GM19193 (cell line): Measurements from ENCODE around the gene GRPEL2.

Source experiments
- POLR2A ChIP-seq: IDR thresholded peaks from 4 replicates; pipeline ENCODE4 v1.6.1; 2011; ENCODE audit not compliant: insufficient read depth, insufficient read length; ENCODE audit errors: extremely low read depth

The GRPEL2 gene

DNA sequence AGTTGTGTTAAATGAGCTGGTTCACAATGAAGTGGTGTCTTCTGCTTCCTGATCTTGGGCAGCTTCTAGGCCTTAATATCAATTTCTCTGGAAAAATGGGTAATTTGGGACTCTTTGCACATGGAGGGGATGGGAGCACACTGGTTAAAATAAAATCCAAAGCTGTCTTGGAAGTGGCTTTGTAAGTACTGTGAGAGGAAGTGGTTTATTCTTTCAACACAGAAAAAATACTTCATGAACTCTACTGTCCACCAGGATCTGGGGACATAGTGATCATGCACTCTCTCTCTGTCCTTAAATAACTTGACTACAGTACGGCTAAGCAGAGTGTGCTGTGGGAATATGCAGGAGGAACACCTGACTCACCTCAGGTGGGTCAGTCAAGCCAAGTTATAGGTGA is 15.0 kb downstream of the GRPEL2 start:
- no peak for TF ChIP-seq POLR2A

DNA sequence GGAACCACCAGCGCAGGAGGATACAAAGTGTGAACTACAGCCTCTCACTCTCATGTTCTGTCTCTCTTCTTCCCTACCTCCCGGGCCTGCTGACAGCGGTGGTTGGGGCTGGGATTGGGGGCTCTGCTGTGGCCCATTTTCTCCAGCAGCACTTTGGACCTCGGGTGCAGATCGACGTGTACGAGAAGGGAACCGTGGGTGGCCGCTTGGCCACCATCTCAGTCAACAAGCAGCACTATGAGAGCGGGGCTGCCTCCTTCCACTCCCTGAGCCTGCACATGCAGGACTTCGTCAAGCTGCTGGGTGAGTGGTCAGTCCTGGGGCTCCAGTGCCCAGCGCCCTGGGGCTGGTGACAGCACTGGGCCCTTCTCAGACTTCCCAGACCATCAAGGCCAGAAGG is 17.2 kb downstream of the GRPEL2 start:
- no peak for TF ChIP-seq POLR2A

DNA sequence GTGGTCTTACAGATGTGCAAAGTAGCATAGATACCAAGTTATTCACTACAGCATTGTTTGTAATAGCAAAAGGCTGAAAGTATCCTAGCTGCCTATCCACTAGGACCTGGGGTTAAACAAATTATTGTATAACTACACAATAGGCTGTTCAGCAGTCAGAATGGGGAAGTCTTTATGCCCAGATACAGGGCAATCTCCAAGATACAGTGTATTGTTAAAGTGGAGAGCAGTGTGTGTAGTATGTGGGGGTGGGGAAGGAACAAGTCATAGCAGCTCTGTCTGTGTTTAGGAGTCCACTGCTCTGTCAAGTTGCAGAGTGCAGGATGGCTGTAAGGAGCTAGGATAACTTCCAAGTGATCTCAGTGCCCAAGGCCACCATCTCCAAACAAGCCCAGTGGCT is 18.1 kb downstream of the GRPEL2 start:
- TF ChIP-seq POLR2A: no peak

DNA sequence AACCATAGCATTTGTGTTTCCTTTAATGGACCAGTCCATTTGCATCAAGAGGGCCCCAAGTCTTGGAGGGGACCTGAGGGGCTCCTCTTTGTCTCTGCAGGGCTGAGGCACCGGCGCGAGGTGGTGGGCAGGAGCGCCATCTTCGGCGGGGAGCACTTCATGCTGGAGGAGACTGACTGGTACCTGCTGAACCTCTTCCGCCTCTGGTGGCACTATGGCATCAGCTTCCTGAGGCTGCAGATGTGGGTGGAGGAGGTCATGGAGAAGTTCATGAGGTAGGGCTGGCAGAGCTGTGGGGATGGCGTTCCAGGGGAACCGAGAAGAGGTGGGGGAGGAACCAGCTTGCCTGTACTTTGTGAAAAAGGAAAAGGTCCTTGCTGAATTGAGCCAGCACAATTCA is 18.6 kb downstream of the GRPEL2 start:
- TF ChIP-seq POLR2A: no peak

GRCh38 chr5:149364719-149365118 is 19.4 kb downstream of the GRPEL2 start:
- no peak for TF ChIP-seq POLR2A

DNA sequence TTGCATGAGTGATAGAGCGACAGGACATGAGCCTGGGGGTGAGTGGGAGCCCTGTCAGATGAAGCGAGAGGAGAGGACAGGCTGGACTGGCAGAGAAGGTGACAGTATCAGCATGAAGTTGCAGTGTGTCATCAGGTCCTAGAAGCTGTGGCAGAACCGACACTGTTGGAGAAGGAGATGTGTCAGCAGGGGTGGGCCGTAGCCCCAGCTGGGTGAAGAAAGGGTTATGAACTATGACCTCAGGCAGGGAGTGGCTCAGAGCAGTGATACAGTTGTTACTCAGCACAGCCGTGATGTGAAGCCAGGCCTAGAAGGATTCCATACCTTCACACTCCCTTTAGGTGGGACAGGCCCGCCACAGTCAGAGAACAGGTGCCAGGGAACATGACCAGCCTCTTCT is 20.1 kb downstream of the GRPEL2 start:
- no peak for TF ChIP-seq POLR2A

DNA sequence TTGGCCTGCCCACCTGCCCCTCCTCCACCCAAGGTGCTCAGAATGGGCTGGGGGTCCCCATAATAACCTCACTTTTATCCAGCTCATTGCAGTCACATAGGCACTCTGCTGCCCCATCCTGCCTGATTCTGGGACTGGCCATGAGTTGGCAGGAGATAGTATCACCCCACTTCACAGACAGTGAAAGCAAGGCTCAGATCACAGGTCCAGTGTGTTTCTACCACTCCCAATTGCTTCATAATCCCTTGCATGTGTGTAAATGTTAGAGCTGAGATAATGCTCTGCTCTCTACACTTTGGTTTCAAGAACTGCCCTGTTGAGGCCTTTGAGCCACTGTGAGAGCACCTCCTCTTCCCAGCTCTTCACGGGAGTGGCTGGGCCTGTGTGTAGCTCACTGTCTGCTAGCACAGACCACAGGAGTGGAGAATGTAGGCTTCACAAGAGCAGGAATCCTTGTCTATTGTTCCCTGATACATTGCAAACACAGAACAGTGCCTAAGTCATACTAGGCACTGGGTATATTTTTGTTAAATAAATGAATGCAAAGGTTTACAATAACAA is 20.9 kb downstream of the GRPEL2 start:
- TF ChIP-seq POLR2A: no peak

DNA sequence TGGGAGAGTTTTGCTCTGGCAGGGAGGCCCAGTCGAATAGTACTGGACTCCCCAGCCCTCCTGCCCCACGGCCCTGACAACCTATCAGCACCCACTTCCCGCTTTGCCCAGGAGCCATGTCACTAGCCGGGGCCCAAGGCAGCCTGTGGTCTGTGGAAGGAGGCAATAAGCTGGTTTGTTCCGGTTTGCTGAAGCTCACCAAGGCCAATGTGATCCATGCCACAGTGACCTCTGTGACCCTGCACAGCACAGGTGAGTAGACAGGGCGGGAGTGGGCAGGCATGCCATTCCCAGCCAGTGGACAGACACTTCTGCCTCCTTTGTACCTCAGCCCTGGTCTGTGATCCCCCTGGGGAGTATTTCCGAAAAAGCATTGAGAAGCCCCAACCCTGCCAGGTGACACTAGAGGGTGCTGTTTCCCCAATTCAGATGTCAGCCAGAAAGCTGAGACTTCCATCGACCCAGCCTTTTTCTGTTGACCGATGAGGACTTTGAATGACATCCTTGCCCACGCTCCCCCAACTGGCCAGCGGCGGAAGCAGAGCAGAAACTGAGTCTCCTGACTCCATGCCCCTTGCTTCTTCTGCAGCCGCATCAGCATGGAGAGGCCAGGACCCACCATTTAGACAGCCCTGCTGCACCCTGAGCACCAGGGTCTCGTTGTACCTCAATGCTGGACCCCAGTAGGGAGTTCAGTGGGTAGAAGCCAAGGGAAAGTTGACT is 22.1 kb downstream of the GRPEL2 start:
- no peak for TF ChIP-seq POLR2A

DNA sequence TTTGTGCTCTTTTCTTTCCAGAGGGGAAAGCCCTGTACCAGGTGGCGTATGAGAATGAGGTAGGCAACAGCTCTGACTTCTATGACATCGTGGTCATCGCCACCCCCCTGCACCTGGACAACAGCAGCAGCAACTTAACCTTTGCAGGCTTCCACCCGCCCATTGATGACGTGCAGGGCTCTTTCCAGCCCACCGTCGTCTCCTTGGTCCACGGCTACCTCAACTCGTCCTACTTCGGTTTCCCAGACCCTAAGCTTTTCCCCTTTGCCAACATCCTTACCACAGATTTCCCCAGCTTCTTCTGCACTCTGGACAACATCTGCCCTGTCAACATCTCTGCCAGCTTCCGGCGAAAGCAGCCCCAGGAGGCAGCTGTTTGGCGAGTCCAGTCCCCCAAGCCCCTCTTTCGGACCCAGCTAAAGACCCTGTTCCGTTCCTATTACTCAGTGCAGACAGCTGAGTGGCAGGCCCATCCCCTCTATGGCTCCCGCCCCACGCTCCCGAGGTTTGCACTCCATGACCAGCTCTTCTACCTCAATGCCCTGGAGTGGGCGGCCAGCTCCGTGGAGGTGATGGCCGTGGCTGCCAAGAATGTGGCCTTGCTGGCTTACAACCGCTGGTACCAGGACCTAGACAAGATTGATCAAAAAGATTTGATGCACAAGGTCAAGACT is 22.8 kb downstream of the GRPEL2 start:
- no peak for TF ChIP-seq POLR2A

- TF ChIP-seq POLR2A: no peak
Observed at GRCh38 chr5:149370878-149371277, 25.6 kb downstream of the GRPEL2 start.

DNA sequence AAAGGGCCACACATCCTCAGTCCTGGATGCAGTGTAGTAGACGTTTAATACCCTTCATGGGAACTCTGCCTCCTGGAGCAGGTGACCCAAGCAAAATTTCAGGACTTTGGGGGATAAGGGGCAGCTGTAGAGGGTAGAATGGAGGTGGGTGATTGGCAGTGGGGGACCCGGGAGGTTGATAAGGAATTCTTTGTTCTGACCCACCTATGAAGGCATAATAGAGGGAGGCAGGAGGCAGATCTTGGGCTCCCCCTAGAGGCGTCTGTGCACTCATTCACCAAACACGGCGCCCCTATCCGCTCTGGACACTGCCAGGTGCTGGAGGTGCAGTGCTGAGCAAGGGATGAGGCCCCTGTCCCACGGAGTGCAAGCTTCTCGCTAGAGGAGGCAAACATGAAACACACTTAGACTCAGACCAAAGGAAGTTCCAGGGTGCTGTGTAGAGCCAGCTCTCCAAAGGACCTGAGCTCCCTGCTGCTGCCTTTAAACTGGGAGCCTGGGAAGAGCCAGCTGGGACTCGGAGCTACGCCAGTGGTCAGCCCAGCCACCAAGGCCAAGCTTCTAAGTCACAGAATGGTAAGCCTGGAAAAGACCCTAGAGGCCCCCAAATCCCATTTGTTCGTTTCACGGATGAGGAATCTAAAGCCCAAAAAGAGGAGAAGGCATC is 26.1 kb downstream of the GRPEL2 start:
- no peak for TF ChIP-seq POLR2A

DNA sequence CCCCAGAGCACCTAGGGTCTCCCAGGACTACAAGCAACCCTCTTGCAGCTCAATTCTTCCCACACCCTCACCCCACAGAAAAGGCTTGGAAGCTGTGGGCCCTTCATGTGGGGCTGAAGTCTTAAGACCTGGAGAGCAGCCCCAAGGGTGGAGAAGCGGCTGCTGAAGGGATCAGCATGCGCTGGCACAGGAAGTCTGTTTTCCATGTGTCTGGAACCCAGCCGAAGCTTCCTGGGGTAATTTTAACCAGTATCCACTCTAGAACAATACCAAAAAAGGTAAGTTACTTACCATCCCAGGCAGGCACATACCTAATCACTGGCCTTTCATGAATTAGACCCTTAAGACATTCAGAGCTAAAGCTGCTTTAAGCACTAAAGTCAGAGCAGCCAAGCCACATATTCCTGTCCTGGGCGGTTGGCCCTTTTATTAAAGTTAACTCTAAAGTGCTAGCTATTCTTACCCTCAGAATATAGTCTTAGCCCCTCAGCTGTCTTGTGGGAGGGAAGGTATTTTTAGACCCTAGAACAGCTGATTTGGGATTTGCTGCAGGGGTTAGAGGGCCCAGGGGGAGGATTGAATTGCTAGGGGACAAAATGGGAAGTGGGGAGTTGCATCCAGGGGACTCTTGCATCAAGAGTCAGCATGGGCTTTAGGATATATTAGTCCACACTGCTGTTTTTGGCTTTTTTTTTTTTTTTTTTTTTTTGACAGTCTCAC is 26.9 kb downstream of the GRPEL2 start:
- TF ChIP-seq POLR2A: no peak

GRCh38 chr5:149372932-149373331 is 27.6 kb downstream of the GRPEL2 start:
- TF ChIP-seq POLR2A: no peak

DNA sequence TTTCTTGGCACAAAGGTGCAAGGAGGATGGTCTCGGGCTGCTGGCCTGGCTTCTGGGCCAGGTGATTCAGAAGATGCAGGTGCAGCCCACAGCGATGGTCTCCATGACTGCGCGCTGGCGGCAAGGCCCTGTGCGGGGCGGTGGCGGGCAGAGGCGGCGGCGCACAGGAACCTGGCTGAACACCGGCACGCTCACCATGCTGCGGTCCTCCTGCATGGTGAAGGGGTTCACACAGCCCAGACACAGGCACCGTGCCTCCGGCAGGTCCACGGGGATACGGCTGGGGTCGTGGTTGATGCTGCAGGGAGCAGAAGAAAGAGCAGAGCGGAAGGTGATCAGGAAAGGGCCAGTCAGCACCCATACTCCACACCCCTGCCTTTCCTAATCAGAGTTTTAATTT is 29.0 kb downstream of the GRPEL2 start:
- no peak for TF ChIP-seq POLR2A

DNA sequence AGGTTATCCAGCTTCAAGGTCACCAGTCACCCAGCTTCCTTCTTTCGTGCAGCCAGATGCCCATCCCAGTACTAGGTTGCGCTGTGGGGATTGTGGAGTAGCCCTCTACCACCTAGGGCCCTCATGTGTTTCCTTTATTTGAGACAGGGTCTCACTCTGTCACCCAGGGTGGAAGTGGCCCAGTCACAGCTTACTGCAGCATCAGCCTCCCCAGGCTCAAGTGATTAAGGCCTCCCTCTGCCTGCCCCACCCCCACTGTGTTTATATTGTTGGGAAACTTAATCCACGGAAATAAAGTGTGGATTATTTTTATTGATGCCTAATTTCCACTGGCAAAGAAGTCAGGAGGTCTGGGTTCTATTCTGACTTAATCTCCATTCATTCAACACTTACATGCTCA is 29.5 kb downstream of the GRPEL2 start:
- TF ChIP-seq POLR2A: no peak

DNA sequence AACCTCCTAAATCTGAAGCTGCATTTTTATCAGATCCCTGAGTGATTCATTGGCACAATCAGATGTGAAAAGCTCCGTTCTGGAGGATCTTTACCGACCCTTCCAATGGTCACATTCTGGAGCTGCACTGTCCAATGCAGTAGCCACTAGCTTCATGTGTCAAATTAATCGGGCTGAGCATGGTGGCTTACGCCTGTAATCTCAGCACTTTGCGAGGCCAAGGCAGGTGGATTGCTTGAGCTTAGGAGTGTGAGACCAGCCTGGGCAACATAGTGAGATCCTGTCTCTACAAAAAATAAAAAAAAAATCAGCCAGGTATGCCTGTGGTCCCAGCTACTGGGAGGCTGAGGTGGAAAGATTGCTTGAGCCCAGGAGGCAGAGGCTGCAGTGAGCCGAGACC is 30.1 kb downstream of the GRPEL2 start:
- no peak for TF ChIP-seq POLR2A

DNA sequence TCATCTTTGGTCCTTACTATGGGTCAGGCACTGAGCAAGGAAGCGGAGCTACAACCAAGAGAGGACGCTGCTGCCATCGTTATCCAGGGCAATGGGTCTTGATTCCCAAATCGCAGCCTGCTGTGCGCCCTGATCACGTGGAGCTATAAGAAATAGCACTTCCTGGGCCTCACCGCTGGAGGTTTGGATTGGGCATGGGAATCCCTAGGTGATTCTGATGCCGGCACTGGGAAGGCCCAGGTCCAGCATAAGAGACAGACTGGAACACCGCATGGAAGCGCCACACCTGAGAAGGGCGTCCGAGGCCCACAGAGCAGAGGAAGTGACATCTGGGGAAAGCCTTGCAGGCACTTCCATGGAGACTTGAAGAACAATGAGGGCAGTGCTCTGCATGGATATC is 30.8 kb downstream of the GRPEL2 start:
- TF ChIP-seq POLR2A: no peak
